Cardiac muscle cell (in vitro differentiated cells and primary cell): Measurements from ENCODE around the gene IER2. TPM values are rescaled to one million over a fixed set of nuclear protein-coding genes. Genes with fewer than 3 reads are reported as not detected.
"Not testable (repeated sequence)": the region's sequence is repeated elsewhere in the genome, so short reads cannot be mapped to it uniquely, and the experiment has no call there.

Experiments
- DNase-seq, 2 donors: peaks; one replicate each; pipeline versions ENCODE4 v3.0.0 to v3.0.0-alpha.2; 2010 to 2017; ENCODE audit warnings: low read depth in 1 of 2, low spot score in 1 of 2
- H3K27ac ChIP-seq: fragments of 200-600 bp; sonication (generic); 2 replicates; pipeline ENCODE4 v1.5.1; 2016
- H3K27me3 ChIP-seq: fragments of 200-600 bp; sonication (generic); 2 replicates; pipeline ENCODE4 v1.6.0; 2016; ENCODE audit warnings: control low read depth
- H3K36me3 ChIP-seq: fragments of 200-600 bp; sonication (generic); 2 replicates; pipeline ENCODE4 v1.5.1; 2016; ENCODE audit warnings: control low read depth
- H3K4me1 ChIP-seq: fragments of 200-600 bp; sonication (generic); 2 replicates; pipeline ENCODE4 v1.8.1; 2017; ENCODE audit warnings: low read depth, mild to moderate bottlenecking, mixed run types
- H3K4me3 ChIP-seq: fragments of 200-600 bp; sonication (generic); 2 replicates; pipeline ENCODE4 v1.5.1; 2016; ENCODE audit warnings: mild to moderate bottlenecking
- H3K9me3 ChIP-seq: fragments of 200-600 bp; sonication (generic); 2 replicates; pipeline ENCODE4 v1.5.1; 2017; ENCODE audit warnings: low read depth, mild to moderate bottlenecking, control low read depth
- polyA plus RNA-seq: library from polyadenylated mRNA; unstranded; fragments of >200 nt; fragmentation: Nextera tagmentation; extraction: Ambion mirVana; gene quantifications from 2 replicates; pipeline ENCODE4 v1.2.1, GENCODE V29; 2016
- total RNA-seq: library from RNA; depleted of rRNA; stranded (reverse); fragments of >200 nt; gene quantifications from 2 replicates; pipeline ENCODE4 v1.2.3, GENCODE V29; 2016
- TF ChIP-seq, protein P1 (sequence below): IDR thresholded peaks from 2 replicates; pipeline ENCODE4 v1.5.1; 2012; ENCODE audit warnings: low read depth, mild to moderate bottlenecking, low read length

Gene IER2
- total and polyA plus RNA-seq, 2 experiments from 2014 or later = 77.6 to 110 TPM

GRCh38 chr19:13138916-13139198 lies 11.4 kb upstream of the IER2 start:
- Histone ChIP-seq H3K9me3 (no peaks in the 10 kb centered on the region), H3K4me3 (no peak overlapping the region), H3K27ac (no peak overlapping the region), H3K4me1 (no peaks in the 10 kb centered on the region), H3K36me3 (peaks cover 26% of the 10 kb centered on the region), H3K27me3 (no peaks in the 10 kb centered on the region)
- DNase-seq = no peak
- TF ChIP-seq, protein P1, sequence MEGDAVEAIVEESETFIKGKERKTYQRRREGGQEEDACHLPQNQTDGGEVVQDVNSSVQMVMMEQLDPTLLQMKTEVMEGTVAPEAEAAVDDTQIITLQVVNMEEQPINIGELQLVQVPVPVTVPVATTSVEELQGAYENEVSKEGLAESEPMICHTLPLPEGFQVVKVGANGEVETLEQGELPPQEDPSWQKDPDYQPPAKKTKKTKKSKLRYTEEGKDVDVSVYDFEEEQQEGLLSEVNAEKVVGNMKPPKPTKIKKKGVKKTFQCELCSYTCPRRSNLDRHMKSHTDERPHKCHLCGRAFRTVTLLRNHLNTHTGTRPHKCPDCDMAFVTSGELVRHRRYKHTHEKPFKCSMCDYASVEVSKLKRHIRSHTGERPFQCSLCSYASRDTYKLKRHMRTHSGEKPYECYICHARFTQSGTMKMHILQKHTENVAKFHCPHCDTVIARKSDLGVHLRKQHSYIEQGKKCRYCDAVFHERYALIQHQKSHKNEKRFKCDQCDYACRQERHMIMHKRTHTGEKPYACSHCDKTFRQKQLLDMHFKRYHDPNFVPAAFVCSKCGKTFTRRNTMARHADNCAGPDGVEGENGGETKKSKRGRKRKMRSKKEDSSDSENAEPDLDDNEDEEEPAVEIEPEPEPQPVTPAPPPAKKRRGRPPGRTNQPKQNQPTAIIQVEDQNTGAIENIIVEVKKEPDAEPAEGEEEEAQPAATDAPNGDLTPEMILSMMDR = no peak

DNA sequence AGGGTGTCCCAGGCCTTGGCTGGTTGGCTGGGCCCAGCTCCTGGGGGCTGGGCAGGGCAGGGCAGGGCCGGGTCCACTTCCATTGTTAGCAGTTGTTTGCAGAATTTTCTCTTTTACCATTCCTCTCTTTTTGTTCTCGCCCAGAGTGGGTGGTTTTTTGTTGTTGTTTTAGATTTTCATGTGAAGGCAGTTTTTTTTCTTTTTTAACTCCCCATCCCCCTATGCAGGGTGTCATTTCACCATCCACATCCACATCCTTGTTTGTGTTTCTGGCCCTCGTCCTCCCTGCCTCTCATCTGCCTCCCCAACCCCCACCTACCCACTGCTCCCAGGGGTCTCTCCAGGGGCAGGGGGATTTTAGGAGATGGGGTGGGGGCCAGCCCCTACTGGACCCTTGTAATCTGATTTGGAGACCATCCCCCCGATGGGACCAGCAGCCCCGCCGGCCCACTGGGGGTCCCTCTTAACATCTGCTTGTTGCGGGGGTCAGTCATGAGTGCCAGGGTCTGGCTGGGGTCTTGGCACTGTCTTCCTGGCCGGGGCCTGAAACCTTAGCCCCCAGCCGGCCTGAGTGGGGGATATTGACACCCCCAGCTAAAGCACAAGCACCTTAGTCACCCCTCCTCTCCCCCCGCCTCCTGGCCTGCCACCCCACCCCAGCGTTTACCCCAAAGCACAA lies 10.4 kb upstream of the IER2 start:
- no peak overlapping the region for H3K4me3 ChIP-seq
- H3K36me3 ChIP-seq = peaks cover 32% of the 10 kb centered on the region
- no peak for DNase-seq
- TF ChIP-seq, protein P1 = no peak
- H3K9me3 ChIP-seq = no peaks in the 10 kb centered on the region
- no peaks in the 10 kb centered on the region for H3K27me3 ChIP-seq
- H3K4me1 ChIP-seq = no peaks in the 10 kb centered on the region
- H3K27ac ChIP-seq = no peak overlapping the region

DNA sequence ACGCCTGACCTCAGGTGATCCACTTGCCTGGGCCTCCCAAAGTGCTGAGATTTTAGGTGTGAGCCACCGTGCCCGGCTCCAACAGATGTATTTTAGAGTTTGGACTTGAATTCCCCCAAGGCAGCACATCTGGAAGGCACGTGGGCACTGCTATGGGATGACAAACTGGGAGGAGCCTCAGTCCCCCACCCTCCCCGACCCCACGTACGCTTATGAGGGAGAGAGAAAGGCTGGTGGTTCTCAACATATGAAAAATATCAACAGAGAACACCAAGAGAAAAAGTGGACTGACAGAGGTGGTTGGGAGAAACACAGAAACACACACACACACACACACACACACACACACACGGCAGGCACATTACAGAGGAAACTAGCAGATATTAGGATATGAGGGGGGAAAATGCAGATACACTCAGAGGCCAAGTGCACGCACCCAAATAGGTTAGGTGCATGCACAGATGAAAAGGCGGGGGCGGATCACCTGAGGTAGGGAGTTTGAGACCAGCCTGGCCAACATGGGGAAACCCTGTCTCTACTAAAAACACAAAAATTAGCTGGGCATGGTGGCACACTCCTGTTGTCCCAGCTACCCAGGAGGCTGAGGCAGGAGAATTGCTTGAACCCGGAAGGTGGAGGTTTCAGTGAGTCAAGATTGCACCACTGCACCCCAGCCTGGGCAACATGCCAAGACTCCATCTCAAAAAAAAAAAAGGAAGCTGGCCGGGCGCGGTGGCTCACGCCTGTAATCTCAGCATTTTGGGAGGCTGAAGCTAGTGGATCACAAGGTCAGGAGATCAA lies 3.2 kb upstream of the IER2 start:
- H3K27me3 ChIP-seq = no peaks in the 10 kb centered on the region
- no peaks in the 10 kb centered on the region for H3K4me1 ChIP-seq
- peak in 1 of 2 donors; percentile 61 for DNase-seq
- H3K9me3 ChIP-seq = no peaks in the 10 kb centered on the region
- no peak overlapping the region for H3K4me3 ChIP-seq
- TF ChIP-seq, protein P1 = no peak
- H3K27ac ChIP-seq = no peak overlapping the region
- H3K36me3 ChIP-seq = peaks cover 6% of the 10 kb centered on the region

DNA sequence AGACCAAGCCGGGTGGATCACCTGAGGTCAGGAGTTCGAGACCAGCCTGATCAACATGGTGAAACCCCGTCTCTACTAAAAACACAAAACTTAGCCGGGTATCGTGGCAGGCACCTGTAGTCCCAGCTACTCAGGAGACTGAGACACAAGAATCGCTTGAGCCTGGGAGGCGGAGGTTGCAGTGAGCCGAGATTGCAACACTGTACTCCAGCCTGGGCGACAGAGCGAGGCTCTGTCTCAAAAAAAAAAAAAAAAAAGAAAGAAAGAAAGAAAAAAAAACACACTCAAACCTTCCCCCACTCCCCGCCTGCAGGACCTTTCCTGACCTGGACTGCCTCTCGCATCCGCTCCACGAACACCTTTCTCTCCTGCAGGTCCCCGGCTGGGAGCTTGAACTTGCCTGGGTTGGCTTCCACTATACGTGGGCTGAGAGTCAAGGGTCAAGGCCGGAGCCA lies 1.0 kb upstream of the IER2 start:
- not testable (repeated sequence) for DNase-seq, H3K27me3 ChIP-seq, H3K9me3 ChIP-seq, H3K27ac ChIP-seq, H3K36me3 ChIP-seq, H3K4me1 ChIP-seq
- peak overlapping the region; percentile 78 for H3K4me3 ChIP-seq

DNA sequence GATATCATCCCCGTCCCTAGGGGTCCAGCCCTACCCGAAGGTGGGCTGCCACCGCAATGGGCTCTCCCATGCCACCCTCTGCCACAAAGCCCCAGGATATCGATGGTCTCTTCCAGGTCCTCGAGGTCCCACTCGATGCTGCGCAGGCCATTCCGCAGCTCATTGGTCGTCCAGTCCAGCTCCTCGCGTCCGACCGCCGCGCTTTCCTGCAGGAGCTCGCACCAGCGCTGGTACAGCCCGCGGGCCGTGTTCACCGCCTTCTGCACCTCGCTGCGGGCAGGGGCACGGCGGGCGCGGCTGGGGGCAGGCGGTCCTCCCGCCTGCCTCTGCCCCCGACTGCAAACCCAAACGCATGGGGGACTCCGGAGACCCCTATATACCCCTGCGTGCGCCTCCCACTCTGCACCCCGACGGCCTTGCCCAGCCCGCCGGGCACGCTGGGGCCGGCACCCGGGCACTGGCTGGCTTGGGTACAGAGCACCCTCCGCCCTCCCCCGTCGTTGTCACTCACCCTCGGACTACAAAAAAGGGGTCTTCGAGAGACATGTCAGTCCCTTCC lies 504 bp upstream of the IER2 start:
- Histone ChIP-seq H3K36me3 (peaks cover under 1% of the 10 kb centered on the region), H3K4me1 (peaks cover 6% of the 10 kb centered on the region), H3K4me3 (peak overlapping the region; percentile 78), H3K27me3 (no peaks in the 10 kb centered on the region), H3K27ac (peak overlapping the region; percentile 96), H3K9me3 (no peaks in the 10 kb centered on the region)
- peak; percentile 63 to 72 for DNase-seq
- TF ChIP-seq, protein P1 = no peak
